Progenitor cell of endocrine pancreas (in vitro differentiated cells): ENCODE data around the gene SOS1. TPM values are rescaled to one million over a fixed set of nuclear protein-coding genes. Genes with fewer than 3 reads are reported as not detected.

Source experiments
- DNase-seq: peaks from one replicate; pipeline ENCODE4 v3.0.0; 2021; ENCODE audit warnings: low spot score; ENCODE audit not compliant: unreplicated experiment
- H3K27ac Mint-ChIP-seq: 2 replicates; pipeline ENCODE4 v1.8.0; 2021; ENCODE audit warnings: mild to moderate bottlenecking, moderate library complexity, mixed read lengths
- H3K27me3 Mint-ChIP-seq: 2 replicates; pipeline ENCODE4 v1.8.0; 2021; ENCODE audit warnings: mixed read lengths
- H3K36me3 Mint-ChIP-seq: 2 replicates; pipeline ENCODE4 v1.8.0; 2022; ENCODE audit warnings: mixed read lengths; ENCODE audit not compliant: insufficient read depth
- H3K4me1 Mint-ChIP-seq: 2 replicates; pipeline ENCODE4 v1.8.0; 2021; ENCODE audit warnings: low read depth, mixed read lengths
- H3K4me3 Mint-ChIP-seq: 2 replicates; pipeline ENCODE4 v1.8.0; 2021; ENCODE audit warnings: low read depth, mild to moderate bottlenecking, moderate library complexity, mixed read lengths
- H3K9me3 Mint-ChIP-seq: 2 replicates; pipeline ENCODE4 v1.8.0; 2021; ENCODE audit warnings: low read depth, mixed read lengths
- CTCF ChIP-seq: fragments of 200-600 bp; sonication (generic); IDR thresholded peaks from one replicate; pipeline ENCODE4 v1.5.0; 2021; ENCODE audit warnings: antibody characterized with exemption, mild to moderate bottlenecking; ENCODE audit not compliant: unreplicated experiment
- total RNA-seq: library from RNA; stranded (reverse); gene quantifications from 2 replicates; pipeline ENCODE4 v1.2.1, GENCODE V29; 2021

The SOS1 gene
- total RNA-seq, 1 donor from 2014 or later: 77.0 TPM

- Mint-ChIP-seq H3K27me3 (no peaks in the 10 kb centered on the region), H3K9me3 (no peaks in the 10 kb centered on the region), H3K4me3 (no peak overlapping the region), H3K36me3 (peaks cover 5% of the 10 kb centered on the region), H3K27ac (no peak overlapping the region), H3K4me1 (no peaks in the 10 kb centered on the region)
- TF ChIP-seq CTCF: no peak
- no peak for DNase-seq
These were observed 96.0 kb downstream of the SOS1 start for GRCh38 chr2:39024833-39025232.

DNA sequence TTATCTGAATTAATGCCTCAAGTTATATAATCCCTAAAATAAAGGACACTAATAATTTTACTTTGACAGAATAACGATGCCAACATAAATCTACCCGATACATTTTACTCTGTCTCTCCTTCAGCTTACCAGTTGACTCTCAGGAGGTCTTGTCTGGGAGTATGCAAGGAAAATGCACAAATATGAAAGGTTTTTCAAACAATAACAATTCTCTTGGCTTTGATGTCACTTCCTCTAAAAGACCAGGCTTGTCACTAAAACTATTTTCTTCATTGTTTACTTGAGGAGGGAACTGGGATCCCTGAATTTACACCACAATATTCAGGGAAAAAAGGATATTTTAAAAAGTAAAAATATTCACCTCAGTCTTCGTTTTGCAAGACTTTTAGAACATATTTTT is 97.2 kb downstream of the SOS1 start:
- Mint-ChIP-seq H3K9me3 (no peaks in the 10 kb centered on the region), H3K4me1 (no peaks in the 10 kb centered on the region), H3K36me3 (peaks cover 5% of the 10 kb centered on the region), H3K4me3 (no peak overlapping the region), H3K27ac (no peak overlapping the region), H3K27me3 (no peaks in the 10 kb centered on the region)
- no peak for DNase-seq
- TF ChIP-seq CTCF: no peak

DNA sequence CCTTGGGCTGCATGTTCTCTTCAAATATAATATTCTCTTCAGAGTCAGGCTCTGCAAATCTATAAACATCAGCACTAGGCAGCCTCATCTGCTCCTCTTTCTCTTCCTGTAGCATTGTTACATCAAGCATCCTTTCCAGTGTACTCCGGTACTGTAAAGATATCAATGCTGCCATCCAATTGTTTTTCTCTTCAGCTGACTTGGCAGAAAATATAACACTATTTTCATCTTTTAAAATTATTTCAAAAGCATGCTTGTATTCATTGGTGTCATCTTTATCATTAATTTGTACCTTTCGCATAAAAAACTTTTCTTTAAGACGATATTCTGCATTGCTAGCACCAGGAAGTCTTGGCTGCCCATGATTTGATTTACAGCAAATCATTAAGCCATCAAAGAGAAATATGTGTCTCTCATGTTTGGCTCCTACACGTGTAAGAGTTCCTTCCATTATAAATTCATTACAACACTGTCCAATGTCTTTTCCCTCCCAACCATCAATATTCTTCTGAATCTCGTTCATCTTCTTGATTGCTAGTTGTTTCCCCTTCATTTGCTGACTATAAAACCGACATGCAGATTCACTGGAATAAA is 98.1 kb downstream of the SOS1 start:
- Mint-ChIP-seq H3K27me3 (no peaks in the 10 kb centered on the region), H3K27ac (no peak overlapping the region), H3K36me3 (peaks cover 5% of the 10 kb centered on the region), H3K4me3 (no peak overlapping the region), H3K4me1 (no peaks in the 10 kb centered on the region), H3K9me3 (no peaks in the 10 kb centered on the region)
- no peak for DNase-seq
- no peak for TF ChIP-seq CTCF

DNA sequence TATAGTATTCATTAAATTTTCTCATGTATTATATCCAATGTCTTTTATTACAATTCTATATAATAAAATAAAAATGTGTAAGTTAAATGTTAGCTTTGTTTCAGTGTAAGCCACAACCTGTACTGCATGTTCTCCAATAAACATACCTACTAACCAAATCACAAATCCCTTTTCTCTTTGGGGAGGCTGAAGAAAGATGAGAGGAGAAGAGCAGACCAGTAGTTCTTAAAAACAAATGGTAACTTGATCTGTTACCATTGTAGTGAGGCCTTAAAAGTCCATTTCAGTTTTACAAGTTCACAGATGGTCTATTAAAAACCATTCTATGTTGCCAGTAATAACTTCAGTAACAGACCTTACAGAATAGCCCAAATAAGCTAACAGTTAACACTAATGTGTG is 100.5 kb downstream of the SOS1 start:
- TF ChIP-seq CTCF: no peak
- H3K27ac Mint-ChIP-seq: no peak overlapping the region
- H3K27me3 Mint-ChIP-seq: no peaks in the 10 kb centered on the region
- DNase-seq: no peak
- peaks cover 5% of the 10 kb centered on the region for H3K36me3 Mint-ChIP-seq
- H3K4me3 Mint-ChIP-seq: no peak overlapping the region
- H3K4me1 Mint-ChIP-seq: no peaks in the 10 kb centered on the region
- H3K9me3 Mint-ChIP-seq: no peaks in the 10 kb centered on the region

DNA sequence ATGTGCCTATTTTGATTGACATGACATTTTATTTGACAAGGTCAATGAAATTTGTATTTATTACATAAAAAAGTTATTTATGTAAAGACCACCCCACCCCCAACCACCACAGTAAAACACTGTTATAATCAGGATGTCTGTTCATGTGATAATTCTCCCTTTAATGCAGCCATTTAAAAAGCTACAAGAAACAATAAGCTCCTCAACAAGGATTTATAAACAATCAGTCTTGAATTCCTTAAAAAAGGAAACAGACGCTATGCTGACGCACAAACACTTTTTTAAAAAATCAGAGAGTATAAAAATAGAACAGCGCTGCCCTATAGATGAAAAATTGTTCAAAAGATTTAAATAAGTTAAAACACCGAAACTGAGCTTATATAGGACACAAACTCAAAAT is 102.2 kb downstream of the SOS1 start:
- Mint-ChIP-seq H3K27ac (no peak overlapping the region), H3K9me3 (no peaks in the 10 kb centered on the region), H3K4me3 (no peak overlapping the region), H3K4me1 (no peaks in the 10 kb centered on the region), H3K36me3 (peaks cover 5% of the 10 kb centered on the region), H3K27me3 (no peaks in the 10 kb centered on the region)
- DNase-seq: no peak
- no peak for TF ChIP-seq CTCF
